Liver (tissue), 9 donors: Measurements from ENCODE around the gene PTN. TPM values are rescaled to one million over a fixed set of nuclear protein-coding genes. Genes with fewer than 3 reads are reported as not detected.

ENCODE experiments used
- DNase-seq: peaks from one replicate; pipeline ENCODE4 v3.0.0-alpha.2; 2017; ENCODE audit warnings: low spot score
- H3K27ac ChIP-seq, 2 donors: one replicate each; pipeline ENCODE4 v1.7.0; 2013; ENCODE audit warnings: inconsistent platforms in 2 of 2, low read length in 2 of 2, control low read depth in 1 of 2, low read depth in 1 of 2, mild to moderate bottlenecking in 1 of 2
- H3K27me3 ChIP-seq, 4 donors: one replicate each; pipeline versions ENCODE4 v1.6.1 to v1.7.0; 2013; ENCODE audit warnings: low read length in 3 of 4, inconsistent platforms in 1 of 4, mild to moderate bottlenecking in 1 of 4, moderate library complexity in 1 of 4; ENCODE audit not compliant: control insufficient read depth in 4 of 4, insufficient read depth in 4 of 4
- H3K36me3 ChIP-seq, 4 donors: one replicate each; pipeline versions ENCODE4 v1.6.1 to v1.7.0; 2013; ENCODE audit warnings: low read length in 3 of 4, mild to moderate bottlenecking in 3 of 4, low read depth in 1 of 4, moderate library complexity in 1 of 4; ENCODE audit not compliant: control insufficient read depth in 4 of 4, insufficient read depth in 3 of 4
- H3K4me1 ChIP-seq, 4 donors: one replicate each; pipeline versions ENCODE4 v1.6.1 to v1.7.0; 2013; ENCODE audit warnings: low read length in 3 of 4, mild to moderate bottlenecking in 3 of 4, moderate library complexity in 1 of 4; ENCODE audit not compliant: control insufficient read depth in 4 of 4, insufficient read depth in 4 of 4
- H3K4me3 ChIP-seq, 3 donors: one replicate each; pipeline versions ENCODE4 v1.6.1 to v1.7.0; 2013; ENCODE audit warnings: low read length in 3 of 3, control low read depth in 1 of 3, low read depth in 1 of 3, mild to moderate bottlenecking in 1 of 3
- H3K9ac ChIP-seq, 2 donors: one replicate each; pipeline ENCODE4 v1.7.0; 2013; ENCODE audit warnings: low read length in 2 of 2, mild to moderate bottlenecking in 2 of 2, moderate library complexity in 2 of 2, control low read depth in 1 of 2, low read depth in 1 of 2
- H3K9me3 ChIP-seq, 4 donors: one replicate each; pipeline versions ENCODE4 v1.6.1 to v1.7.0; 2013; ENCODE audit warnings: low read length in 3 of 4; ENCODE audit not compliant: control insufficient read depth in 4 of 4
- EGR1 ChIP-seq, 2 donors: IDR thresholded peaks; 2 replicates each; pipeline ENCODE4 v1.6.1; 2016 to 2018; ENCODE audit warnings: antibody characterized with exemption in 2 of 2, low read depth in 2 of 2
- FOXA1 ChIP-seq: IDR thresholded peaks from 2 replicates; pipeline ENCODE4 v1.6.1; 2016; ENCODE audit warnings: antibody characterized with exemption
- GABPA ChIP-seq, 2 donors: IDR thresholded peaks in 1 of 2; conservative IDR thresholded peaks in 1 of 2; 2 replicates each; pipeline ENCODE4 v1.6.1; 2016; ENCODE audit warnings: antibody characterized with exemption in 2 of 2, mild to moderate bottlenecking in 1 of 2, moderate library complexity in 1 of 2
- HNF4A ChIP-seq, 2 donors: conservative IDR thresholded peaks; 2 replicates each; pipeline ENCODE4 v1.6.1; 2016; ENCODE audit warnings: antibody characterized with exemption in 2 of 2, mild to moderate bottlenecking in 2 of 2
- HNF4G ChIP-seq: IDR thresholded peaks from 2 replicates; pipeline ENCODE4 v1.6.1; 2016; ENCODE audit warnings: antibody characterized with exemption
- JUND ChIP-seq, 2 donors: IDR thresholded peaks; 2 replicates each; pipeline ENCODE4 v1.6.1; 2016; ENCODE audit warnings: antibody characterized with exemption in 2 of 2
- NR2F2 ChIP-seq: IDR thresholded peaks from 2 replicates; pipeline ENCODE4 v1.6.1; 2016; ENCODE audit warnings: antibody characterized with exemption
- RXRA ChIP-seq, 2 donors: IDR thresholded peaks; 2 replicates each; pipeline ENCODE4 v1.6.1; 2017 to 2018; ENCODE audit warnings: antibody characterized with exemption in 2 of 2, mild to moderate bottlenecking in 1 of 2
- SP1 ChIP-seq: IDR thresholded peaks from 2 replicates; pipeline ENCODE4 v1.6.1; 2018; ENCODE audit warnings: antibody characterized with exemption, mild to moderate bottlenecking
- WGBS: extraction: QIAGEN DNeasy Blood & Tissue Kit; methylation state at CpG from one replicate; pipeline ENCODE4 v1.1.7; 2013; 5-methylcytosine and 5-hydroxymethylcytosine counted together
- polyA plus RNA-seq, 2 donors: library from polyadenylated mRNA; stranded (reverse) in 1 of 2; unstranded in 1 of 2; fragments of 200-250 nt in 1 of 2; fragments of >200 nt in 1 of 2; fragmentation: Nextera tagmentation in 1 of 2; extraction: Ambion mirVana in 1 of 2; gene quantifications; one replicate each; pipeline versions ENCODE4 v1.2.1 to v1.2.3, GENCODE V29; 2013 to 2015
- total RNA-seq, 2 donors: library from RNA; depleted of rRNA; stranded (reverse); fragments of >200 nt; gene quantifications; one replicate each; pipeline ENCODE4 v1.2.3, GENCODE V29; 2014
- TF ChIP-seq, protein P1 (sequence below): IDR thresholded peaks from 2 replicates; pipeline ENCODE4 v1.6.1; 2016; ENCODE audit warnings: antibody characterized with exemption
- TF ChIP-seq, protein P2 (sequence below): IDR thresholded peaks from 2 replicates; pipeline ENCODE4 v1.6.1; 2016; ENCODE audit warnings: antibody characterized with exemption, mild to moderate bottlenecking
- TF ChIP-seq, protein P3 (sequence below): fragments of 150-350 bp; IDR thresholded peaks from 2 replicates; pipeline ENCODE4 v1.5.1; 2017; ENCODE audit warnings: improper control_type of control experiment, low read depth, low read length; ENCODE audit not compliant: missing input control
- TF ChIP-seq, protein P4 (sequence below): IDR thresholded peaks from 2 replicates; pipeline ENCODE4 v1.6.1; 2016; ENCODE audit warnings: antibody characterized with exemption
- donor health status: healthy.
- donor health status: healthy.
- donor health status: healthy.
- donor health status: healthy.
- donor health status: healthy.

PTN gene
- total and polyA plus RNA-seq, 4 donors: 0.50 to 4.8 (median 1.6) TPM

DNA sequence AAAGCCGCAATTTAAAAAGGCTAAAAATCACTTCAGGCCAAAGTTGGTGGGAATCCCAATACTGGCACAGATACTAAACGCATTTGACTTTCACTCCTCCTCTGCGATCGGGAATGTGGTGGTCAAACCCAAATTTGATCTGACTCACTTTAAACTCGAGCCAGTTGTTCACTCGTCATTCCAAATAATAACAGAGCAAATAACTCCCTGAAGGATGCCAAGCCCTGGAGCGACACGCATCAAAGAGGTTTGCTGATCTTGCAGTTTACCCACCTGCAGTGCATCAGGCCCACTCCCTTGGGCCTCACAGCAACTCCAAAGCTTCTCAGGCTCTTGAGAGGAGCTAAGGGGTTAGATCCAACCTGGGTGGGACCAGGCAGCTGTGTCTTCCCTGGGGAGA, 12.2 kb downstream of the PTN start:
- 60% methylated on average over 8 of the region's 8 CpGs for WGBS
- no peak overlapping the region for H3K27ac ChIP-seq
- H3K27me3 ChIP-seq: no peaks in the 10 kb centered on the region
- no peaks in the 10 kb centered on the region for H3K9me3 ChIP-seq
- H3K36me3 ChIP-seq: no peaks in the 10 kb centered on the region
- TF ChIP-seq EGR1 (IDR thresholded peaks at IDR 0.05; ENCODE audit: low read depth in 2 of 2): no peak
- TF ChIP-seq HNF4A (conservative IDR thresholded peaks at IDR 0.05): no peak
- TF ChIP-seq GABPA (IDR thresholded peaks at IDR 0.05 in 1 of 2, conservative IDR thresholded peaks at IDR 0.05 in 1 of 2): no peak
- TF ChIP-seq FOXA1: no peak
- TF ChIP-seq NR2F2: no peak
- no peak for TF ChIP-seq HNF4G
- TF ChIP-seq, protein P1, sequence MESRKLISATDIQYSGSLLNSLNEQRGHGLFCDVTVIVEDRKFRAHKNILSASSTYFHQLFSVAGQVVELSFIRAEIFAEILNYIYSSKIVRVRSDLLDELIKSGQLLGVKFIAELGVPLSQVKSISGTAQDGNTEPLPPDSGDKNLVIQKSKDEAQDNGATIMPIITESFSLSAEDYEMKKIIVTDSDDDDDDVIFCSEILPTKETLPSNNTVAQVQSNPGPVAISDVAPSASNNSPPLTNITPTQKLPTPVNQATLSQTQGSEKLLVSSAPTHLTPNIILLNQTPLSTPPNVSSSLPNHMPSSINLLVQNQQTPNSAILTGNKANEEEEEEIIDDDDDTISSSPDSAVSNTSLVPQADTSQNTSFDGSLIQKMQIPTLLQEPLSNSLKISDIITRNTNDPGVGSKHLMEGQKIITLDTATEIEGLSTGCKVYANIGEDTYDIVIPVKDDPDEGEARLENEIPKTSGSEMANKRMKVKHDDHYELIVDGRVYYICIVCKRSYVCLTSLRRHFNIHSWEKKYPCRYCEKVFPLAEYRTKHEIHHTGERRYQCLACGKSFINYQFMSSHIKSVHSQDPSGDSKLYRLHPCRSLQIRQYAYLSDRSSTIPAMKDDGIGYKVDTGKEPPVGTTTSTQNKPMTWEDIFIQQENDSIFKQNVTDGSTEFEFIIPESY: no peak
- TF ChIP-seq, protein P2, sequence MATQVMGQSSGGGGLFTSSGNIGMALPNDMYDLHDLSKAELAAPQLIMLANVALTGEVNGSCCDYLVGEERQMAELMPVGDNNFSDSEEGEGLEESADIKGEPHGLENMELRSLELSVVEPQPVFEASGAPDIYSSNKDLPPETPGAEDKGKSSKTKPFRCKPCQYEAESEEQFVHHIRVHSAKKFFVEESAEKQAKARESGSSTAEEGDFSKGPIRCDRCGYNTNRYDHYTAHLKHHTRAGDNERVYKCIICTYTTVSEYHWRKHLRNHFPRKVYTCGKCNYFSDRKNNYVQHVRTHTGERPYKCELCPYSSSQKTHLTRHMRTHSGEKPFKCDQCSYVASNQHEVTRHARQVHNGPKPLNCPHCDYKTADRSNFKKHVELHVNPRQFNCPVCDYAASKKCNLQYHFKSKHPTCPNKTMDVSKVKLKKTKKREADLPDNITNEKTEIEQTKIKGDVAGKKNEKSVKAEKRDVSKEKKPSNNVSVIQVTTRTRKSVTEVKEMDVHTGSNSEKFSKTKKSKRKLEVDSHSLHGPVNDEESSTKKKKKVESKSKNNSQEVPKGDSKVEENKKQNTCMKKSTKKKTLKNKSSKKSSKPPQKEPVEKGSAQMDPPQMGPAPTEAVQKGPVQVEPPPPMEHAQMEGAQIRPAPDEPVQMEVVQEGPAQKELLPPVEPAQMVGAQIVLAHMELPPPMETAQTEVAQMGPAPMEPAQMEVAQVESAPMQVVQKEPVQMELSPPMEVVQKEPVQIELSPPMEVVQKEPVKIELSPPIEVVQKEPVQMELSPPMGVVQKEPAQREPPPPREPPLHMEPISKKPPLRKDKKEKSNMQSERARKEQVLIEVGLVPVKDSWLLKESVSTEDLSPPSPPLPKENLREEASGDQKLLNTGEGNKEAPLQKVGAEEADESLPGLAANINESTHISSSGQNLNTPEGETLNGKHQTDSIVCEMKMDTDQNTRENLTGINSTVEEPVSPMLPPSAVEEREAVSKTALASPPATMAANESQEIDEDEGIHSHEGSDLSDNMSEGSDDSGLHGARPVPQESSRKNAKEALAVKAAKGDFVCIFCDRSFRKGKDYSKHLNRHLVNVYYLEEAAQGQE: no peak
- TF ChIP-seq, protein P3, sequence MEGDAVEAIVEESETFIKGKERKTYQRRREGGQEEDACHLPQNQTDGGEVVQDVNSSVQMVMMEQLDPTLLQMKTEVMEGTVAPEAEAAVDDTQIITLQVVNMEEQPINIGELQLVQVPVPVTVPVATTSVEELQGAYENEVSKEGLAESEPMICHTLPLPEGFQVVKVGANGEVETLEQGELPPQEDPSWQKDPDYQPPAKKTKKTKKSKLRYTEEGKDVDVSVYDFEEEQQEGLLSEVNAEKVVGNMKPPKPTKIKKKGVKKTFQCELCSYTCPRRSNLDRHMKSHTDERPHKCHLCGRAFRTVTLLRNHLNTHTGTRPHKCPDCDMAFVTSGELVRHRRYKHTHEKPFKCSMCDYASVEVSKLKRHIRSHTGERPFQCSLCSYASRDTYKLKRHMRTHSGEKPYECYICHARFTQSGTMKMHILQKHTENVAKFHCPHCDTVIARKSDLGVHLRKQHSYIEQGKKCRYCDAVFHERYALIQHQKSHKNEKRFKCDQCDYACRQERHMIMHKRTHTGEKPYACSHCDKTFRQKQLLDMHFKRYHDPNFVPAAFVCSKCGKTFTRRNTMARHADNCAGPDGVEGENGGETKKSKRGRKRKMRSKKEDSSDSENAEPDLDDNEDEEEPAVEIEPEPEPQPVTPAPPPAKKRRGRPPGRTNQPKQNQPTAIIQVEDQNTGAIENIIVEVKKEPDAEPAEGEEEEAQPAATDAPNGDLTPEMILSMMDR: no peak
- H3K4me1 ChIP-seq: no peaks in the 10 kb centered on the region
- no peak overlapping the region for H3K4me3 ChIP-seq
- no peak for DNase-seq
- H3K9ac ChIP-seq: no peak overlapping the region

DNA sequence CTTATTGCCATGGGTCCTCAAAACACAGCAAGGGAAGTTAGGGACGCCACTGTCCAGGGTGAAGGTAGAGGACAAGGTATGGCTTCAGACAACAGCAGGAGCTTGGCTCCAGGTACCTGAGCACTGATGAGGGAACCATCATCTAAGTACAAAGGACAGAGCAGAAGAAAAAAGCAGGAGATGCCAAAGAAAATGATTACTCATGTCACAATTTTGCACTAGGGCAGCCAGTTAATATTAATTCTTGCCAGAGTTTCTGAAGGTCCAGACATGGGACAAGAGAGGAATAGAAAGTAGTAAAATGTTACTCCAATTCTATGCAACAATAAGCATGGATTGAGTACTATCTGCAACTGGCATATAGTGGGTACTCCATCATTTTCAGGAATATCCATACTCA, 14.1 kb downstream of the PTN start:
- no peaks in the 10 kb centered on the region for H3K9me3 ChIP-seq
- no peak overlapping the region for H3K9ac ChIP-seq
- no peak for DNase-seq
- no peaks in the 10 kb centered on the region for H3K4me1 ChIP-seq
- TF ChIP-seq EGR1 (IDR thresholded peaks at IDR 0.05; ENCODE audit: low read depth in 2 of 2) (no peak), NR2F2 (no peak), RXRA (IDR thresholded peaks at IDR 0.05) (no peak), JUND (IDR thresholded peaks at IDR 0.05) (no peak), HNF4A (conservative IDR thresholded peaks at IDR 0.05) (no peak), GABPA (IDR thresholded peaks at IDR 0.05 in 1 of 2, conservative IDR thresholded peaks at IDR 0.05 in 1 of 2) (no peak), HNF4G (no peak), SP1 (no peak)
- TF ChIP-seq, protein P3: no peak
- TF ChIP-seq, protein P4, sequence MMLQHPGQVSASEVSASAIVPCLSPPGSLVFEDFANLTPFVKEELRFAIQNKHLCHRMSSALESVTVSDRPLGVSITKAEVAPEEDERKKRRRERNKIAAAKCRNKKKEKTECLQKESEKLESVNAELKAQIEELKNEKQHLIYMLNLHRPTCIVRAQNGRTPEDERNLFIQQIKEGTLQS: no peak
- TF ChIP-seq, protein P2: no peak
- H3K36me3 ChIP-seq: no peaks in the 10 kb centered on the region
- no peak overlapping the region for H3K27ac ChIP-seq
- WGBS: 96% methylated on average over 1 of the region's 1 CpG
- no peaks in the 10 kb centered on the region for H3K27me3 ChIP-seq
- no peak overlapping the region for H3K4me3 ChIP-seq
